ENCODE measurements around the gene DIAPH1.
A peak's percentile ranks its signal among the peaks of the same experiment; 100 is the strongest.

The DIAPH1 gene

GRCh38 chr5:141519605-141520565 is 98.9 kb downstream of the DIAPH1 start:
- no peak for DNase-seq (ENCODE audit: low read depth)

GRCh38 chr5:141518618-141519015 is 100.2 kb downstream of the DIAPH1 start:
- DNase-seq (ENCODE audit: low read depth): no peak

DNA sequence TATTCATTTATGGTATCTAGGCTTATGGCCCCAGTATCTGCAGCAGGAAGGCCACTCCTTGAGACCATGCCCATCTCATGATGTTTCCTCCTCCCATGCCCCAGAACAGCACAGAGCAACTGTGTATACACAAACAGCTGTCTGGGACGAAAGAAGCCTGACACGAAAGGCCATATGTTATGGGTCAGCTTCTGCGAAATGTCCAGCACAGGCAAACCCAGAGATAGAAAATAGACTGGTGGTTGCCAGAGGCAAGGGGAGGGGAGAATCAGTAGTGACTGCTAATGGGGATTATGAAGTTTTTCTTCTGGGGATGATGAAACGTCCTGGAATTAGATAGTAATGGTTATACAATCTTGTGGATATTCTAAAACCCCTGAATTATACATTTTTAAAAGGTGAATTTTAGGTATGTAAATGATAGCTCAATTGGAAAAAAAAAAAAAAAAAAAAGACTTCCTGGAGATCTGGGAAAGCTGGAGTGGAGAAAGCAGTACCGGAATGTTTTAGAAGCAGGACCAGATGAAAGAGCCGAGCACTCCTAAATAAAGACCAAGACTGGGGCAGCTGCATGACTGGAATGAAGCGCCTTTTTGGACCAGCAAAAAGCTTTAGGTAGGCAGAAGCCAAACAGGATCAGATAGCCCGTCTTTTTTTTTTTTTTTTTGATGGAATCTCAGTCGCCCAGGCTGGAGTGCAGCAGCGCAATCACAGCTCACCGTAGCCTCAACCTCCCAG is 100.8 kb downstream of the DIAPH1 start:
- DNase-seq (ENCODE audit: low read depth): no peak

DNA sequence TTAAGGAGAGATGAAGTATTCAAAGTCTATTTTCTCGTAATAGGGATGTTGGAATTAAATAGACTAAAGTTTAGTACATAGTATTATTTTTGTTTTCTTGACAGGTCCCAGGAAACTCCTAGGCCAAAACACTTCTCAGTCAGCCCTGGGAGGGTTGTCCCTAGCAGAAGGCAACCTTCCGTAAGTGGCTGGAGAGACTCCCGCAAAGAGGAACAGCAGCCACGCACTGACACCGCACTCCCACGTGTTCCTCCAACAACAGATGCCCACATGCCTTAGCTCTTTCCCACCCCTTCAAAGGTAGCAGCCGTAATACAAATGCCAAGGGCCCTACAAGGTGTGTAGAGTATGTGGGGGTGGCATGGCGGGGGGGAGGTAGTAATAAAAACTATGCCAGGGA is 101.5 kb downstream of the DIAPH1 start:
- no peak for DNase-seq (ENCODE audit: low read depth)

DNA sequence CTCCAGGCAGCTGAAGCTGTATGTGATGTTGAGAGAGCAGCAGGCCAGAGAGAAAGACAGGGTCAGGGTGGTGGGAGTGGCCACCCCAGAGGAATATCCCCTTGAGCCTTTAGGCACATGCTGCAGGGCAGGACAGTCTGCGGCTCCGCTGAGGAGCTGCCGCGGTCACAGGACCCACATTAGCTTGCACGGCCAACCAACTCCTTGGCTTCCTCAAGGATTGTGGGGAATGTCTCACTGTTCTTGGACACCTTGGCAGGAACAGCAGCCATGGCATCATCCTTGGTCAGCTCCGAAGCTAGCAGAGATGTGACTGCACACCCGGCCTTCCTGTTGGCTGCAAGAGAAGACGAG is 102.2 kb downstream of the DIAPH1 start:
- no peak for DNase-seq (ENCODE audit: low read depth)

GRCh38 chr5:141515946-141516671 is 102.7 kb downstream of the DIAPH1 start:
- no peak for DNase-seq (ENCODE audit: low read depth)

DNA sequence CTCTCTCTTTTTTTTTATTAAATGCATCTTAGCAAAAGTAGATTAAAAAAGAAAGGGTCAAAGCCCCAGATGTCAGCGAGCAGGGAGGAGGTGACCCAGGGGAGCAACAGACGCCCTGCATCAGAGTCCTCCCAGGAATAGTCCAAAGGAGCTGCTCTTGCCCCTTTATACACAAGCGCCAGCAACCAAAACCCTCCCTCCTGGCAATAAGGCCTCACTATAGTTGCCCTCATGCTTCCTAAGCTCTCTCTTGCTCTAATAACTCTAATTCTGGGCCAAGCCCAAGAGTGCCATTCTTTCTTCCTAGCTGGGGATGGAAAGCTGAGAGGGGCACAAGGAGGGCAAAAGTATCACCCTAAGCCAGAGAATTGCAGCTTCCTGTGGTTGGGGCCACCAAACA is 103.7 kb downstream of the DIAPH1 start:
- no peak for DNase-seq (ENCODE audit: low read depth)

- DNase-seq (ENCODE audit: low read depth): no peak
Observed at GRCh38 chr5:141514330-141515133, 104.3 kb downstream of the DIAPH1 start.

DNA sequence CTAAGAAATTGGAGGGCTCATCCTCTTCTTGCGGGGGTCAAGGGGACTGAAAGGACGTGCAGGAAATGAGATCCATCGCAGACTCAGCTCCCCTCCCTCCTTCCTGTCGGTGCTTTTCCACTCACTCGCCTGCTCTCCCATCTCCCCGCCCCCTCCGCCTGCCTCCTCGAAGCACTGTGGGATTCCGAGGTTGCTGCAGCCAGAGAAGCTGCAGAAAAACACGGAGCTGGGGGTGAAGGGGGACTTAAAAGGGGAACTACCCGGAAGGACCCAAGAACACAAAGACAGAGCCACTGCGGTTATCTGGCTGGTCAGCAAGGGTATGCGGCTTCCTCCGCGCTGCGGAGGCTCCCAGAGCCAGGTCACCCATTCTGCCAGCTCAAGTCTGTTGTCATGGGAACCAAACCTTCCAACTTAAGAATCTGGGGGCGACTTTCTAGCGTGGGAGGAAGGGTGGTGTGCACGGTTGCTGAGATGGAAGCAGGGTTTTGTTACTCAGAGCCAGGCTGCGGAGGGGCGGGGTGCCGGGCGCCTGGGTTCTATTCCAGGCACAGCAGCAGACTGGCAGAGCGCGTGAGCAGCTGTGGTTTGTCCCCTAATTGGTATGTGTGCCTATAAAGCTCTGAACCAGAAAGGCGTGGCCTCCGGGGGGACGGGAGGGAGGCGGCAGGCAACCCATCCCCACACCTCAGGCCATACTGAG is 105.0 kb downstream of the DIAPH1 start:
- DNase-seq (ENCODE audit: low read depth): peak; percentile 43

DNA sequence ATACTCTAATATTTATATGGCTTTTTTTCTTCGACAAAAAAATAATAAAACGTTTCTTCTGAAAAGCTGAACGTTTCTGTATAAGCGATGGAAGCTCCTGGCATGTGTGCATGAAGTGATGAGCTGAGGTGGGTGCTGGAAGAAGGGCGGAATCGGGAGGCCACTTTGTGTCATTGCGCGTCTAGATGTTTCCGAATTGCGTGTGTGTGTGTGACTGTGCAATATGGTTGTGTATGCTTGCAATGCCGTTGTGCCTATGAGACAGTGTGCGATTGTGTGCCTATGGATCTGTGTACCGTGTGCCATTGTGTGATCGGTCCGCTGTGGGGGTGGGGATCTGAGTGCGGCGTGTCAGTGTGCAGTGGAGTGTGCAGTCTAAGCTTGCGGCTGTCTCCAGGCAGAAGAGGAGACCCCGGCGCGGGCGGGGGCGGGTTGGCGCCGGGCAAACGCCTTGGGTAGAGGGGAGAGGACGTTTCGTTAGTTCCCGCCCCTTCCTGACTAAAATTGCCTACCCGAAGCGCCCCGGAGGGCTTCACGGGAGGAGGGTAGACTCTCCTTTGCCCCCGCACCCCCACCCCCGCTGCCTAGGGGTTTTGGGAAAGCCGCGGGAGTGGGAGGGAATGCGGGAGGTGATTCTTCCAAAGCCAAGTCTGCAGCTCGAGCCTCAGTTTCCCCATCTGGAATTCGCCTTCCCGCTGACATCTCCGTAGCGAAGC is 105.7 kb downstream of the DIAPH1 start:
- no peak for DNase-seq (ENCODE audit: low read depth)

- DNase-seq (ENCODE audit: low read depth): peak; percentile 78
Observed at GRCh38 chr5:141512390-141512910, 106.3 kb downstream of the DIAPH1 start.

DNA sequence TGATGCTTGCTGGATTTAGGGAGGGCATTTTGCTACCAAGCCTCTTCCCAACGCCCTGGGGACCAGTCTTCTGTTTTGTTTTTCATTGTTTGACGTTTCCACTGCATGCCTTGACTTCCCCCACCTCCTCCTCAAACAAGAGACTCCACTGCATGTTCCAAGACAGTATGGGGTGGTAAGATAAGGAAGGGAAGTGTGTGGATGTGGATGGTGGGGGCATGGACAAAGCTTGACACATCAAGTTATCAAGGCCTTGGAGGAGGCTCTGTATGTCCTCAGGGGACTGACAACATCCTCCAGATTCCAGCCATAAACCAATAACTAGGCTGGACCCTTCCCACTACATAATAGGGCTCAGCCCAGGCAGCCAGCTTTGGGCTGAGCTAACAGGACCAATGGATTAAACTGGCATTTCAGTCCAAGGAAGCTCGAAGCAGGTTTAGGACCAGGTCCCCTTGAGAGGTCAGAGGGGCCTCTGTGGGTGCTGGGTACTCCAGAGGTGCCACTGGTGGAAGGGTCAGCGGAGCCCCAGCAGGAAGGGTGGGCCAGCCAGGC is 107.0 kb downstream of the DIAPH1 start:
- no peak for DNase-seq (ENCODE audit: low read depth)

DNA sequence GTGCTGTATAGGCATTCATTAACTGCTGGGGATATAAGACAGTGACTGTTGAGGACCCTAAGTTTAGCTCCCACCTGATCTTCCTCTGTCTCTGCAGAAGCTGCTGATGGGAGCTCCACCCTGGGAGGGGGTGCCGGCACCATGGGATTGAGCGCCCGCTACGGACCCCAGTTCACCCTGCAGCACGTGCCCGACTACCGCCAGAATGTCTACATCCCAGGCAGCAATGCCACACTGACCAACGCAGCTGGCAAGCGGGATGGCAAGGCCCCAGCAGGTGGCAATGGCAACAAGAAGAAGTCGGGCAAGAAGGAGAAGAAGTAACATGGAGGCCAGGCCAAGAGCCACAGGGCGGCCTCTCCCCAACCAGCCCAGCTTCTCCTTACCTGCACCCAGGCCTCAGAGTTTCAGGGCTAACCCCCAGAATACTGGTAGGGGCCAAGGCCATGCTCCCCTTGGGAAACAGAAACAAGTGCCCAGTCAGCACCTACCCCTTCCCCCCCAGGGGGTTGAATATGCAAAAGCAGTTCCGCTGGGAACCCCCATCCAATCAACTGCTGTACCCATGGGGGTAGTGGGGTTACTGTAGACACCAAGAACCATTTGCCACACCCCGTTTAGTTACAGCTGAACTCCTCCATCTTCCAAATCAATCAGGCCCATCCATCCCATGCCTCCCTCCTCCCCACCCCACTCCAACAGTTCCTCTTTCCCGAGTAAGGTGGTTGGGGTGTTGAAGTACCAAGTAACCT is 107.8 kb downstream of the DIAPH1 start:
- DNase-seq (ENCODE audit: low read depth): no peak

DNA sequence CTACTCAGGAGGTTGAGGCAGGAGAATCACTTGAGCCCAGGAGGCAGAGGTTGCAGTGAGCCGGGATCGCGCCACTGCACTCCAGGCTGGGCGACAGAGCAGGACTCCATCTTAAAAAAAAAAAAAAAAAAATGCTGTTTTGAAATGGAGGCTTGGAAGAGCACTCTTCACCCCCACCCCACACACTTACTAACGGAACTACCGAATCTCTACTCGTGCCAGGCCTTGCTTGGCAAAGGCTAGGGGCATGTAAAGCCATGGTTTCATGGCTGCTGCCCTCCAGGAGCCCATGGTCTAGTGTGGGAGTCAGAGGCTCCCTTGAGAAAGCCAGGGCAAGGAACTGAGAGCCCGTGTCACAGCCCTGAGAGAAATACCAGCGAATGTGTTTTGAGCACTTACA is 108.6 kb downstream of the DIAPH1 start:
- no peak for DNase-seq (ENCODE audit: low read depth)

DNA sequence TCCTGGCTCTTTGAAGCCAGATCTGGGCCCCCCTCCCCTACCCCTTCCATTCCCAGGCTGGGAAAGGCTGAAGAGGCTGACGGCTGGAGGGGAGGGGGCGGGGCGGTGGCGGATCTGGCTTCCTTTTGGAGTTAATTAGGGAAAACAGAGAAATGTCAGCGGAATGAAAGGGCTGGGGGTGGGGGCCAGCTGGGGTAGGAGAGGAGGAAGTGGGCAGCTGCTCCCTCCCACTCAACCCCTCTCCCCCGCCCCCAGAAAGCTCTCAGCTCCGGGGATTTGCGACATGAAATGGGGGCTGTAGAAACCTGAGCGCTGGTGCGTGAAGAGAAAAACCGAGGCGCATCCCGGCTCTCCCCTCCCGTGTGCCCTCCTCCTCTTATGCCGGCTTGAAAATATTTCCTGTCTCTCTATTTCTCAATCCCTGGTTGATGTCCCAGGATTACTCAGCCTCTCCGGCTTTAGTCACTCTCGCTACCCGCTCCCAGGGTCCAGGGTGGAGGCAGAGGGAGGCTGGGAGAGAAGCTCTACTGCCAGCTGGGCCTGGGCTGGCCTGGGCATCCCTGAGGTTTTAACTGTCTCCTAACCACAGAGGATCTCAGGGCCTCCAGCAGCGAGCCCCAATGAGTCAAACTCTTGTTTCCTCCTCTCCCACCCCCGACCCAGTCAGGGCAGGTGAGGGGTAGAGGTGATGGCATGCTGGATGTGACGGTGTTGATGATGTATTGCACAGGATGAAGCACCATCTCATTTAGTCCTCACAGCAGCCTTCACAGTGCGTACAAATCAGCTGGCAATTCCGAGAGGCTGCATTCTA is 109.8 kb downstream of the DIAPH1 start:
- no peak for DNase-seq (ENCODE audit: low read depth)

DNA sequence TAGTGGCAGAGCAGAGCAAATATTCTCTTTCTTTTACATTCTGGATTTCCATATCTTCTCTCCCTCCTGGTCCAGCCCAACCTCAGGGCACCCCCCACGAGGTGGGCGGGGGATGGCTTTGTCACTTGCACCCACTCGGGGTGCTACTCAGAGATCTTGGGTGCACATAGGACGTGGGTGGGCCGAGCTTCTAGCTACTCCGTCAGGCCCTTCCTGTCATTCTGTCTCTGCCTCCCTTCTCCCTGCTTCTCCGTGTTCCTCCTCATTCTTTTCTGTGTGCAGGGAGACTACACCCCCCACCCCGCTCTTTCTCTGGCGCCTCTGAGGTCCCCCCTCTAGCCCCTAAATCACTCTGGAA is 110.4 kb downstream of the DIAPH1 start:
- DNase-seq (ENCODE audit: low read depth): no peak

- no peak for DNase-seq (ENCODE audit: low read depth)
Observed at GRCh38 chr5:141507387-141508091, 111.3 kb downstream of the DIAPH1 start.
